Stomach (tissue), 4 donors: ENCODE data around the gene DENND4C.

Experiments
- CTCF ChIP-seq, 7 experiments: fragments of 450-650 bp in 4 of 7; fragments of 200-600 bp in 3 of 7; sonication (generic) in 3 of 7; IDR thresholded peaks; one replicate each; pipeline ENCODE4 v1.5.1; 2016 to 2019; ENCODE audit warnings: antibody characterized with exemption in 7 of 7, control low read depth in 2 of 7, mild to moderate bottlenecking in 1 of 7
- EP300 ChIP-seq: sonication (generic); formaldehyde crosslinking; IDR thresholded peaks from one replicate; pipeline ENCODE4 v1.6.1; 2017; ENCODE audit warnings: antibody characterized with exemption
- POLR2A ChIP-seq, 4 donors: fragments of 450-650 bp; IDR thresholded peaks; one replicate each; pipeline ENCODE4 v1.6.1; 2016; ENCODE audit warnings: antibody characterized with exemption in 4 of 4, control low read depth in 2 of 4, mild to moderate bottlenecking in 1 of 4, moderate library complexity in 1 of 4
- POLR2AphosphoS5 ChIP-seq, 3 donors: sonication (generic); formaldehyde crosslinking; IDR thresholded peaks; one replicate each; pipeline ENCODE4 v1.6.1; 2016; ENCODE audit warnings: antibody characterized with exemption in 3 of 3

GRCh38 chr9:19208653-19209052 is 21.8 kb upstream of the DENND4C start:
- TF ChIP-seq POLR2A (IDR thresholded peaks at IDR 0.05): no peak
- TF ChIP-seq CTCF (IDR thresholded peaks at IDR 0.05): no peak
- TF ChIP-seq POLR2AphosphoS5 (IDR thresholded peaks at IDR 0.05): no peak
- no peak for TF ChIP-seq EP300
